Progenitor cell of endocrine pancreas (in vitro differentiated cells): ENCODE measurements around the gene HMCES. TPM values are rescaled to one million over a fixed set of nuclear protein-coding genes. Genes with fewer than 3 reads are reported as not detected.

Experiments used
- DNase-seq: peaks from one replicate; pipeline ENCODE4 v3.0.0; 2021; ENCODE audit warnings: low spot score; ENCODE audit not compliant: unreplicated experiment
- H3K27ac Mint-ChIP-seq: 2 replicates; pipeline ENCODE4 v1.8.0; 2021; ENCODE audit warnings: mild to moderate bottlenecking, moderate library complexity, mixed read lengths
- H3K27me3 Mint-ChIP-seq: 2 replicates; pipeline ENCODE4 v1.8.0; 2021; ENCODE audit warnings: mixed read lengths
- H3K36me3 Mint-ChIP-seq: 2 replicates; pipeline ENCODE4 v1.8.0; 2022; ENCODE audit warnings: mixed read lengths; ENCODE audit not compliant: insufficient read depth
- H3K4me1 Mint-ChIP-seq: 2 replicates; pipeline ENCODE4 v1.8.0; 2021; ENCODE audit warnings: low read depth, mixed read lengths
- H3K4me3 Mint-ChIP-seq: 2 replicates; pipeline ENCODE4 v1.8.0; 2021; ENCODE audit warnings: low read depth, mild to moderate bottlenecking, moderate library complexity, mixed read lengths
- H3K9me3 Mint-ChIP-seq: 2 replicates; pipeline ENCODE4 v1.8.0; 2021; ENCODE audit warnings: low read depth, mixed read lengths
- CTCF ChIP-seq: fragments of 200-600 bp; sonication (generic); IDR thresholded peaks from one replicate; pipeline ENCODE4 v1.5.0; 2021; ENCODE audit warnings: antibody characterized with exemption, mild to moderate bottlenecking; ENCODE audit not compliant: unreplicated experiment
- total RNA-seq: library from RNA; stranded (reverse); gene quantifications from 2 replicates; pipeline ENCODE4 v1.2.1, GENCODE V29; 2021

The HMCES gene
- total RNA-seq, 1 donor from 2014 or later: 35.3 TPM

GRCh38 chr3:129278966-129279906 lies 566 bp downstream of the HMCES start:
- no peaks in the 10 kb centered on the region for H3K9me3 Mint-ChIP-seq
- peaks cover 7% of the 10 kb centered on the region for H3K36me3 Mint-ChIP-seq
- no peaks in the 10 kb centered on the region for H3K27me3 Mint-ChIP-seq
- peak overlapping the region; percentile 98 for H3K27ac Mint-ChIP-seq
- peaks cover 16% of the 10 kb centered on the region for H3K4me1 Mint-ChIP-seq
- no peak for TF ChIP-seq CTCF
- DNase-seq: peak; percentile 43
- peak overlapping the region; percentile 85 for H3K4me3 Mint-ChIP-seq

GRCh38 chr3:129280183-129280582 lies 1.5 kb downstream of the HMCES start:
- peak overlapping the region; percentile 85 for H3K4me3 Mint-ChIP-seq
- H3K27me3 Mint-ChIP-seq: no peaks in the 10 kb centered on the region
- peaks cover 7% of the 10 kb centered on the region for H3K36me3 Mint-ChIP-seq
- peaks cover 16% of the 10 kb centered on the region for H3K4me1 Mint-ChIP-seq
- H3K27ac Mint-ChIP-seq: no peak overlapping the region
- H3K9me3 Mint-ChIP-seq: no peaks in the 10 kb centered on the region
- TF ChIP-seq CTCF: no peak
- DNase-seq: no peak

GRCh38 chr3:129281726-129282125 lies 3.1 kb downstream of the HMCES start:
- no peak overlapping the region for H3K27ac Mint-ChIP-seq
- TF ChIP-seq CTCF: no peak
- H3K4me3 Mint-ChIP-seq: no peak overlapping the region
- no peaks in the 10 kb centered on the region for H3K9me3 Mint-ChIP-seq
- H3K4me1 Mint-ChIP-seq: peaks cover 16% of the 10 kb centered on the region
- peaks cover 4% of the 10 kb centered on the region for H3K36me3 Mint-ChIP-seq
- no peak for DNase-seq
- no peaks in the 10 kb centered on the region for H3K27me3 Mint-ChIP-seq

- TF ChIP-seq CTCF: no peak
- Mint-ChIP-seq H3K27me3 (no peaks in the 10 kb centered on the region), H3K9me3 (no peaks in the 10 kb centered on the region), H3K27ac (no peak overlapping the region), H3K4me1 (peaks cover 14% of the 10 kb centered on the region), H3K36me3 (no peaks in the 10 kb centered on the region), H3K4me3 (no peak overlapping the region)
- DNase-seq: no peak
These were observed 4.2 kb downstream of the HMCES start for GRCh38 chr3:129282727-129283327.

GRCh38 chr3:129286081-129286480 lies 7.4 kb downstream of the HMCES start:
- DNase-seq: no peak
- no peaks in the 10 kb centered on the region for H3K4me1 Mint-ChIP-seq
- no peak overlapping the region for H3K4me3 Mint-ChIP-seq
- TF ChIP-seq CTCF: no peak
- no peaks in the 10 kb centered on the region for H3K36me3 Mint-ChIP-seq
- no peaks in the 10 kb centered on the region for H3K27me3 Mint-ChIP-seq
- H3K9me3 Mint-ChIP-seq: no peaks in the 10 kb centered on the region
- H3K27ac Mint-ChIP-seq: no peak overlapping the region
